ENCODE results near the gene SIL1. TPM values are rescaled to one million over a fixed set of nuclear protein-coding genes. Genes with fewer than 3 reads are reported as not detected.

The SIL1 gene
- total and polyA plus RNA-seq, 2 donors (not counting 3 experiments of a cell fraction or from before 2014, with no cell fraction given): 47.6 to 67.2 TPM

DNA sequence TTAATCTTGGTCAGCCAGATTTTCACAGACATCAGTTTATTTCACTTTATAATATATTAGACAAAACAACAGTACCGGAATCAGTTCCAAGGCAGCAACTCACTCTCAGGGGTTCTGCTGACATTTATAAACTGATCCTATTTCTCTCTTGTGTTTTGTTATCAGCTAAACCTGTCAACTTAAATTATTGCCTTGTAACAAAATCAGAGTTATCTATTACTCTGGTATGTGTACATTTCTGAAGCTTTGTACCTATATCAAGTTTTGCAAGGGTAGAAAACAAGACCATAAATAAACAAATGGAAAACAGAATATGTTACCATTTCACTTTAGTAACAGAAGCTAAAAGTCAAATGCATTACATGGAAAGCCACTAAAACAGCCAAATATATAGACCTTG is 122.1 kb downstream of the SIL1 start:
- intact Hi-C loops (cut with micrococcal nuclease): no loop called here
- no peaks in the 10 kb centered on the region for H3K4me1 ChIP-seq (ENCODE audit: control insufficient read depth, extremely low read depth, insufficient read depth, low read length)

GRCh38 chr5:139075066-139076050 is 122.8 kb downstream of the SIL1 start:
- CTCF ChIA-PET: interaction anchor here (1.4 to 1.6 kb wide), 2 partner anchors 10 to 286 kb away, joined by 3 to 6 read pairs; no protein-coding TSS in a partner anchor
- Histone ChIP-seq H3K27me3 (ENCODE audit: control insufficient read depth in 2 of 2, insufficient read depth in 2 of 2, low read length in 2 of 2) (no peaks in the 10 kb centered on the region), H3K9ac (replicated peaks; ENCODE audit: extremely low read depth, insufficient read depth, low read length) (no peak overlapping the region), H3K36me3 (ENCODE audit: control insufficient read depth in 2 of 2, extremely low read depth in 1 of 2, insufficient read depth in 2 of 2, low read length in 2 of 2) (no peaks in the 10 kb centered on the region), H3K9me1 (replicated peaks; ENCODE audit: control insufficient read depth, extremely low read depth, insufficient read depth, low read length) (no peaks in the 10 kb centered on the region), H4K20me1 (replicated peaks; ENCODE audit: control insufficient read depth, extremely low read depth, insufficient read depth, low read length) (no peaks in the 10 kb centered on the region), H3K27ac (ENCODE audit: insufficient read depth, low read depth, low read length) (no peak overlapping the region), H2AFZ (ENCODE audit: low read depth, low read length) (no peak overlapping the region), H3K4me1 (ENCODE audit: control insufficient read depth, extremely low read depth, insufficient read depth, low read length) (no peaks in the 10 kb centered on the region), H3K4me2 (ENCODE audit: insufficient read depth, low read length) (no peak overlapping the region), H3K79me2 (ENCODE audit: control insufficient read depth, insufficient read depth, low read length) (no peaks in the 10 kb centered on the region), H3K4me3 (replicated peaks in 1 of 3; ENCODE audit: insufficient read depth in 1 of 3, low read depth in 1 of 3, low read length in 3 of 3) (no peak overlapping the region), H3K9me3 (replicated peaks; ENCODE audit: control insufficient read depth, insufficient read depth, low read length) (no peaks in the 10 kb centered on the region)
- no TSS peak for BruUV-seq (replicated peaks)
- intact Hi-C loops (cut with micrococcal nuclease): no loop called here
- dilution Hi-C loops (cut with MboI; ENCODE audit: extremely low pct_ligation_motif_present, low sequenced_read_pairs): no loop called here
- POLR2A ChIA-PET: interaction anchor here (0.6 kb wide), 1 partner anchor 232 kb away, joined by 3 read pairs; no protein-coding TSS in a partner anchor
- TF ChIP-seq POLR2AphosphoS5 (IDR thresholded peaks at IDR 0.05; ENCODE audit: insufficient read depth, low read depth, low read length) (no peak), FOS (IDR thresholded peaks at IDR 0.05; ENCODE audit: borderline replicate concordance, insufficient read depth, low read length) (no peak), MAX (IDR thresholded peaks at IDR 0.05; ENCODE audit: insufficient read depth, insufficient read length) (no peak), MYC (IDR thresholded peaks at IDR 0.05; ENCODE audit: low read depth, low read length) (no peak)
- TF ChIP-seq, protein P1, sequence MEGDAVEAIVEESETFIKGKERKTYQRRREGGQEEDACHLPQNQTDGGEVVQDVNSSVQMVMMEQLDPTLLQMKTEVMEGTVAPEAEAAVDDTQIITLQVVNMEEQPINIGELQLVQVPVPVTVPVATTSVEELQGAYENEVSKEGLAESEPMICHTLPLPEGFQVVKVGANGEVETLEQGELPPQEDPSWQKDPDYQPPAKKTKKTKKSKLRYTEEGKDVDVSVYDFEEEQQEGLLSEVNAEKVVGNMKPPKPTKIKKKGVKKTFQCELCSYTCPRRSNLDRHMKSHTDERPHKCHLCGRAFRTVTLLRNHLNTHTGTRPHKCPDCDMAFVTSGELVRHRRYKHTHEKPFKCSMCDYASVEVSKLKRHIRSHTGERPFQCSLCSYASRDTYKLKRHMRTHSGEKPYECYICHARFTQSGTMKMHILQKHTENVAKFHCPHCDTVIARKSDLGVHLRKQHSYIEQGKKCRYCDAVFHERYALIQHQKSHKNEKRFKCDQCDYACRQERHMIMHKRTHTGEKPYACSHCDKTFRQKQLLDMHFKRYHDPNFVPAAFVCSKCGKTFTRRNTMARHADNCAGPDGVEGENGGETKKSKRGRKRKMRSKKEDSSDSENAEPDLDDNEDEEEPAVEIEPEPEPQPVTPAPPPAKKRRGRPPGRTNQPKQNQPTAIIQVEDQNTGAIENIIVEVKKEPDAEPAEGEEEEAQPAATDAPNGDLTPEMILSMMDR (IDR thresholded peaks at IDR 0.05; ENCODE audit: extremely low read depth in 1 of 2, insufficient read depth in 1 of 2, low read depth in 1 of 2, low read length in 2 of 2): no peak
- no peak for DNase-seq (ENCODE audit: low read depth, low spot score)
- no peak for FAIRE-seq

More for the DNA sequence above, 122.1 kb downstream of the SIL1 start:
- ChIA-PET CTCF (interaction anchor here (1.4 to 1.6 kb wide), 2 partner anchors 10 to 286 kb away, joined by 3 to 6 read pairs; no protein-coding TSS in a partner anchor), POLR2A (interaction anchor here (0.6 kb wide), 1 partner anchor 231 kb away, joined by 3 read pairs; no protein-coding TSS in a partner anchor)
- no peaks in the 10 kb centered on the region for H3K79me2 ChIP-seq (ENCODE audit: control insufficient read depth, insufficient read depth, low read length)
- no peak overlapping the region for H3K27ac ChIP-seq (ENCODE audit: insufficient read depth, low read depth, low read length)
- no peak overlapping the region for H3K4me2 ChIP-seq (ENCODE audit: insufficient read depth, low read length)
- no peak for DNase-seq (ENCODE audit: low read depth, low spot score)
- no peak overlapping the region for H3K4me3 ChIP-seq (replicated peaks in 1 of 3; ENCODE audit: insufficient read depth in 1 of 3, low read depth in 1 of 3, low read length in 3 of 3)
- no TSS peak for BruUV-seq (replicated peaks)
- no peak for FAIRE-seq
- no peaks in the 10 kb centered on the region for H3K9me1 ChIP-seq (replicated peaks; ENCODE audit: control insufficient read depth, extremely low read depth, insufficient read depth, low read length)
- H3K27me3 ChIP-seq (ENCODE audit: control insufficient read depth in 2 of 2, insufficient read depth in 2 of 2, low read length in 2 of 2): no peaks in the 10 kb centered on the region
- no peaks in the 10 kb centered on the region for H3K36me3 ChIP-seq (ENCODE audit: control insufficient read depth in 2 of 2, extremely low read depth in 1 of 2, insufficient read depth in 2 of 2, low read length in 2 of 2)
- no peak overlapping the region for H2AFZ ChIP-seq (ENCODE audit: low read depth, low read length)
- no peaks in the 10 kb centered on the region for H3K9me3 ChIP-seq (replicated peaks; ENCODE audit: control insufficient read depth, insufficient read depth, low read length)
- H4K20me1 ChIP-seq (replicated peaks; ENCODE audit: control insufficient read depth, extremely low read depth, insufficient read depth, low read length): no peaks in the 10 kb centered on the region
- dilution Hi-C loops (cut with MboI; ENCODE audit: extremely low pct_ligation_motif_present, low sequenced_read_pairs): no loop called here
- TF ChIP-seq MAX (IDR thresholded peaks at IDR 0.05; ENCODE audit: insufficient read depth, insufficient read length): no peak
- TF ChIP-seq POLR2A (IDR thresholded peaks at IDR 0.05; ENCODE audit: low read depth, low read length): no peak
- TF ChIP-seq GATA2 (IDR thresholded peaks at IDR 0.05; ENCODE audit: insufficient read depth, insufficient read length, low read depth, low read length): no peak
- no peak for TF ChIP-seq JUN (IDR thresholded peaks at IDR 0.05; ENCODE audit: borderline replicate concordance, insufficient read depth, insufficient read length, low read depth)
- H3K9ac ChIP-seq (replicated peaks; ENCODE audit: extremely low read depth, insufficient read depth, low read length): no peak overlapping the region
